Measurements from ENCODE around the gene MCF2L.

Gene MCF2L

DNA sequence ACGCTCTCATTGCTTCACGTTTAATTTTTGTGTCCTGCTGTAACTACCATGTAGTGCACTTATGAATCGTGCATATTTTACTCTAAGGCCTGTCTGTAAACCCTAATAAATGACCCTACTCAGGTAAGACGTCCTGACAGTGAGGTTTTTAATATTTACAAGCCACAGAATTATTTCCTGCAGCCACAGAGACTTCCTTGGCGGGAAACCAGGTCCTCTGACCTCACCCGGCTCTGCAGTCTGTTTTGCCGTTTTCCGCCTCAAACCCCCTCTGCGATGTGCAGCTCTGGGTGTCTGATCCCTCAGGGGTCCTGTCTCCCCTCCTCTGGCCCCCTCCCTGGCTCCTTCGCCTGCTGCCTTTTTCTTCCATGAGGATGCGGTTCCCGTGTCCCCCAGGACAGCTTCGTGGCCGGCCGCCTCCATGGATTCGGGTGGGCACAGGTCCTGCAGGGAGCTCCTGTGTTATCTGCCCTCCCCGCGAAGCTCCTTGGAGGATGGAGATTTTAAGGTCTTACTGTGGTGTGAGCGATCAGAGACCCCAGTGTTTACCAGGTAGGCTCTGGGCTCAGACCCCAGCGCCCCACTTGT lies 66.3 kb downstream of the MCF2L start:
- Histone ChIP-seq H3K9ac (ENCODE audit: low read length) (peak overlapping the region; percentile 77), H3K36me3 (ENCODE audit: control insufficient read depth in 1 of 2, insufficient read depth in 2 of 2, low read depth in 1 of 2, low read length in 2 of 2) (no peaks in the 10 kb centered on the region), H3K23ac (ENCODE audit: low read length in 2 of 2) (no peak overlapping the region), H3K4ac (ENCODE audit: low read depth in 1 of 2, low read length in 2 of 2) (no peak overlapping the region), H3K18ac (ENCODE audit: low read depth in 1 of 2, low read length in 2 of 2) (no peak overlapping the region), H4K91ac (ENCODE audit: low read length) (no peak overlapping the region), H2BK12ac (ENCODE audit: low read length in 2 of 2) (no peak overlapping the region), H2AFZ (ENCODE audit: low read depth, low read length) (no peak overlapping the region), H2BK15ac (ENCODE audit: low read depth, poor library complexity, severe bottlenecking) (no peak overlapping the region), H2AK5ac (ENCODE audit: low read length, severe bottlenecking) (no peak overlapping the region), H2BK120ac (ENCODE audit: low read depth, low read length) (no peak overlapping the region), H3K9me3 (ENCODE audit: control insufficient read depth, low read length) (no peaks in the 10 kb centered on the region), H3K27me3 (ENCODE audit: control insufficient read depth in 1 of 2, insufficient read depth in 1 of 2, low read length in 2 of 2) (peaks cover 3 to 19% of the 10 kb centered on the region in 2 experiments), H3K4me1 (ENCODE audit: control insufficient read depth, insufficient read depth, low read depth, low read length) (peaks cover 2% of the 10 kb centered on the region), H4K8ac (ENCODE audit: low read length) (no peak overlapping the region), H3K4me2 (ENCODE audit: low read length, poor library complexity, severe bottlenecking) (no peak overlapping the region), H3K4me3 (ENCODE audit: insufficient read depth in 1 of 2, low read depth in 1 of 2, low read length in 2 of 2) (peak overlapping the region in 1 of 2 experiments; percentile 53), H3K27ac (ENCODE audit: low read length, poor library complexity, severe bottlenecking) (no peak overlapping the region), H2BK5ac (ENCODE audit: low read depth, low read length, poor library complexity, severe bottlenecking) (no peak overlapping the region), H3K79me1 (replicated peaks; ENCODE audit: low read length, poor library complexity, severe bottlenecking) (no peaks in the 10 kb centered on the region), H3K14ac (ENCODE audit: low read length in 2 of 2) (no peak overlapping the region)
- 75% methylated on average over 20 of the region's 20 CpGs for WGBS
- DNase-seq = no peak

DNA sequence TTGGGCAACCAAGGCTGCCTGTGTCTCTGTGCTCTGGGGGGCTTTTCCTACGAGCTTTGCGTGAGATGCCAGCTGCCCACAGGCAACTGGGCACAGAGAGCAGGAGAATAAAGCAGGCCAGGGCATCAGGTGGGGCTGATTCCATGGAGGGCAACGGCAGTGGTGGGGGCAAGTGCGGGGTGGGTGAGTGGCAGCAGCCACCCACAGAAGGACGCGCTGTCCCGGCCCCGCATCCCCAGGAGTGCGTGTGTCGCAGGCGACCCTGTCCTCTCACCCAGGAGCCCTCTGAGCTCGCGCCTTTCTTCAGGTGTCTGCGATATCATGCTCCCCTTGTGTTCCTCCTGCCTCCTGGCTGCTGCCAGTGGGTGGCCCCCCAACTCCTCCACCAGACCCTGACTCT lies 67.4 kb downstream of the MCF2L start:
- 95% methylated on average over 14 of the region's 14 CpGs for WGBS

DNA sequence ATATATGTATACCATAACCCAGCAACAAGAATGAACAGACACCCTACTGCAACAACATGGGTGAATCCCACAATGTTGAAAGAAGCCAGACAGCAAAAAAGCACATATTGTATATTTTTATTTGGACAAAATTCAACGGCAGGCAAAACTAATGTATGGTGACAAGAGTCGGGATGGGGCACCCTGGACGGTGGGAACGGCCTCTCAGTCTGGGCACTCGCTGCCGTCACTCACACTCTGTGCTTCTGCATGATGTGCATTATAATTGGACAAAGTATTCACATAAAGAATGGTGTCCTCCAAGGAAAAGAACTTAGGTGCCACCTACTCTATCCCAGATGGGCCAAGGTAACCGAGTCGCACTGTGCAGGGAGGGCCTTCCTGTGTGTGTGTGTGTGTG lies 71.0 kb downstream of the MCF2L start:
- Histone ChIP-seq H3K4me1 (ENCODE audit: control insufficient read depth, insufficient read depth, low read depth, low read length) (peaks cover 3% of the 10 kb centered on the region), H3K27me3 (ENCODE audit: control insufficient read depth in 1 of 2, insufficient read depth in 1 of 2, low read length in 2 of 2) (peaks cover 15 to 22% of the 10 kb centered on the region in 2 experiments), H4K8ac (ENCODE audit: low read length) (no peak overlapping the region), H3K23ac (ENCODE audit: low read length in 2 of 2) (no peak overlapping the region), H3K79me1 (replicated peaks; ENCODE audit: low read length, poor library complexity, severe bottlenecking) (no peaks in the 10 kb centered on the region), H3K36me3 (ENCODE audit: control insufficient read depth in 1 of 2, insufficient read depth in 2 of 2, low read depth in 1 of 2, low read length in 2 of 2) (no peaks in the 10 kb centered on the region), H3K14ac (ENCODE audit: low read length in 2 of 2) (no peak overlapping the region), H2BK12ac (ENCODE audit: low read length in 2 of 2) (no peak overlapping the region), H2AFZ (ENCODE audit: low read depth, low read length) (no peak overlapping the region), H3K4me3 (ENCODE audit: insufficient read depth in 1 of 2, low read depth in 1 of 2, low read length in 2 of 2) (no peak overlapping the region), H2BK5ac (ENCODE audit: low read depth, low read length, poor library complexity, severe bottlenecking) (no peak overlapping the region), H3K4me2 (ENCODE audit: low read length, poor library complexity, severe bottlenecking) (no peak overlapping the region), H4K91ac (ENCODE audit: low read length) (no peak overlapping the region), H2AK5ac (ENCODE audit: low read length, severe bottlenecking) (no peak overlapping the region), H2BK120ac (ENCODE audit: low read depth, low read length) (no peak overlapping the region), H2BK15ac (ENCODE audit: low read depth, poor library complexity, severe bottlenecking) (no peak overlapping the region), H3K18ac (ENCODE audit: low read depth in 1 of 2, low read length in 2 of 2) (no peak overlapping the region), H3K27ac (ENCODE audit: low read length, poor library complexity, severe bottlenecking) (no peak overlapping the region), H3K9me3 (ENCODE audit: control insufficient read depth, low read length) (no peaks in the 10 kb centered on the region), H3K4ac (ENCODE audit: low read depth in 1 of 2, low read length in 2 of 2) (no peak overlapping the region), H3K9ac (ENCODE audit: low read length) (no peak overlapping the region)
- no peak for DNase-seq
- 87% methylated on average over 7 of the region's 8 CpGs for WGBS

More for the DNA sequence above, 67.4 kb downstream of the MCF2L start:
- no peak overlapping the region for H3K4me3 ChIP-seq (ENCODE audit: insufficient read depth in 1 of 2, low read depth in 1 of 2, low read length in 2 of 2)
- no peak overlapping the region for H3K4ac ChIP-seq (ENCODE audit: low read depth in 1 of 2, low read length in 2 of 2)
- no peak for DNase-seq
- H2AFZ ChIP-seq (ENCODE audit: low read depth, low read length) = no peak overlapping the region
- H4K8ac ChIP-seq (ENCODE audit: low read length) = no peak overlapping the region
- H2AK5ac ChIP-seq (ENCODE audit: low read length, severe bottlenecking) = no peak overlapping the region
- no peaks in the 10 kb centered on the region for H3K79me1 ChIP-seq (replicated peaks; ENCODE audit: low read length, poor library complexity, severe bottlenecking)
- no peak overlapping the region for H3K27ac ChIP-seq (ENCODE audit: low read length, poor library complexity, severe bottlenecking)
- H3K36me3 ChIP-seq (ENCODE audit: control insufficient read depth in 1 of 2, insufficient read depth in 2 of 2, low read depth in 1 of 2, low read length in 2 of 2) = no peaks in the 10 kb centered on the region
- no peak overlapping the region for H2BK12ac ChIP-seq (ENCODE audit: low read length in 2 of 2)
- H3K4me2 ChIP-seq (ENCODE audit: low read length, poor library complexity, severe bottlenecking) = no peak overlapping the region
- no peak overlapping the region for H3K18ac ChIP-seq (ENCODE audit: low read depth in 1 of 2, low read length in 2 of 2)
- H3K23ac ChIP-seq (ENCODE audit: low read length in 2 of 2) = no peak overlapping the region
- peaks cover 1 to 8% of the 10 kb centered on the region in 2 experiments for H3K27me3 ChIP-seq (ENCODE audit: control insufficient read depth in 1 of 2, insufficient read depth in 1 of 2, low read length in 2 of 2)
- H3K9me3 ChIP-seq (ENCODE audit: control insufficient read depth, low read length) = no peaks in the 10 kb centered on the region
- no peak overlapping the region for H2BK15ac ChIP-seq (ENCODE audit: low read depth, poor library complexity, severe bottlenecking)
- H3K4me1 ChIP-seq (ENCODE audit: control insufficient read depth, insufficient read depth, low read depth, low read length) = peaks cover 2% of the 10 kb centered on the region
- no peak overlapping the region for H2BK120ac ChIP-seq (ENCODE audit: low read depth, low read length)
- H3K9ac ChIP-seq (ENCODE audit: low read length) = no peak overlapping the region
- no peak overlapping the region for H4K91ac ChIP-seq (ENCODE audit: low read length)
- H3K14ac ChIP-seq (ENCODE audit: low read length in 2 of 2) = no peak overlapping the region
- H2BK5ac ChIP-seq (ENCODE audit: low read depth, low read length, poor library complexity, severe bottlenecking) = no peak overlapping the region

DNA sequence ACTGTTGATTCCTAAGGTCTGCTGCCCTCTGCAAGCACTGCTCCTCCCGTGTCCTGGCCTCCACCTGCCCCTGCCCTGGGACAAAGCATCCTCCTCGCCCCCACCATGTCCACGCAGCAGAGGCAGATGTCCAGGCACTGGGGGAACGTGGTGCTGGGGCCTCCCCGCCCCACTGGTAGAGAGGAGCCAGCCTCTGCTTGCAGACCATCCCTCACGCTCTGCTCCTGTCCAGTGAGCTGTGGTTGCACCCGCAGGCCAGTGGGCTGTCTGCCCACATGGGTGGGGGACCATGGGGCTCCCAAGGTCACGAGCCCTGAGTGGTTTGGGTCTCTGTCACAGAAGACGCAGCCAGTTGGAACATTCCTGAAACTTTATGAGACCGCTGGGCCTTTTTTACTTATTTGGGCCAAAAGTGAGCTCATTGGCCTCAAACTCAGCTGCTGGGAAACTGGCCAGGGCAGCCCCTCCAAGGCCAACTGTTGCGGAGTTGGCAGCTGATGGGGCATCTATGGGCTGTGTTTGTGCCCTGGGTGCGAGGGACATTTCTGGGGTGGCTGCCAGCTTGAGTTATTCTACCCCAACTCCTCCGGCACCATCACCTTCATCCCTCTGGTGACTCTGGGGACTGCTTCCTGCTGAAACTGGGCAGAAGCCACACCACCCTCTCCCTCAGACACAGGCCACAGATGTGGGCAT lies 71.7 kb downstream of the MCF2L start:
- Histone ChIP-seq H2AK5ac (ENCODE audit: low read length, severe bottlenecking) (no peak overlapping the region), H3K4me1 (ENCODE audit: control insufficient read depth, insufficient read depth, low read depth, low read length) (peaks cover 3% of the 10 kb centered on the region), H3K23ac (ENCODE audit: low read length in 2 of 2) (no peak overlapping the region), H4K8ac (ENCODE audit: low read length) (no peak overlapping the region), H3K4me2 (ENCODE audit: low read length, poor library complexity, severe bottlenecking) (no peak overlapping the region), H2BK15ac (ENCODE audit: low read depth, poor library complexity, severe bottlenecking) (no peak overlapping the region), H3K27me3 (ENCODE audit: control insufficient read depth in 1 of 2, insufficient read depth in 1 of 2, low read length in 2 of 2) (peaks cover 18 to 25% of the 10 kb centered on the region in 2 experiments), H3K4me3 (ENCODE audit: insufficient read depth in 1 of 2, low read depth in 1 of 2, low read length in 2 of 2) (no peak overlapping the region), H3K14ac (ENCODE audit: low read length in 2 of 2) (no peak overlapping the region), H3K79me1 (replicated peaks; ENCODE audit: low read length, poor library complexity, severe bottlenecking) (no peaks in the 10 kb centered on the region), H2BK120ac (ENCODE audit: low read depth, low read length) (no peak overlapping the region), H2AFZ (ENCODE audit: low read depth, low read length) (no peak overlapping the region), H3K36me3 (ENCODE audit: control insufficient read depth in 1 of 2, insufficient read depth in 2 of 2, low read depth in 1 of 2, low read length in 2 of 2) (no peaks in the 10 kb centered on the region), H3K9me3 (ENCODE audit: control insufficient read depth, low read length) (no peaks in the 10 kb centered on the region), H3K4ac (ENCODE audit: low read depth in 1 of 2, low read length in 2 of 2) (no peak overlapping the region), H3K18ac (ENCODE audit: low read depth in 1 of 2, low read length in 2 of 2) (no peak overlapping the region), H3K9ac (ENCODE audit: low read length) (peak overlapping the region; percentile 23), H4K91ac (ENCODE audit: low read length) (no peak overlapping the region), H2BK12ac (ENCODE audit: low read length in 2 of 2) (no peak overlapping the region), H2BK5ac (ENCODE audit: low read depth, low read length, poor library complexity, severe bottlenecking) (no peak overlapping the region), H3K27ac (ENCODE audit: low read length, poor library complexity, severe bottlenecking) (no peak overlapping the region)
- no peak for DNase-seq
- 82% methylated on average over 13 of the region's 13 CpGs for WGBS

Data from mesenchymal stem cell (in vitro differentiated cells and primary cell).